Mucosa of rectum (tissue), 2 donors: ENCODE results near the gene ADCY2.
A peak's percentile ranks its signal among the peaks of the same experiment; 100 is the strongest.

Experiments
- H3K27ac ChIP-seq, 2 donors: one replicate each; pipeline ENCODE4 v1.7.0; 2013; ENCODE audit warnings: inconsistent platforms in 2 of 2, low read depth in 2 of 2, low read length in 2 of 2
- H3K27me3 ChIP-seq, 2 donors: one replicate each; pipeline ENCODE4 v1.7.0; 2013; ENCODE audit warnings: low read length in 2 of 2; ENCODE audit not compliant: control insufficient read depth in 2 of 2, insufficient read depth in 2 of 2
- H3K36me3 ChIP-seq, 2 donors: one replicate each; pipeline ENCODE4 v1.7.0; 2013; ENCODE audit warnings: low read length in 2 of 2; ENCODE audit not compliant: control insufficient read depth in 2 of 2, insufficient read depth in 2 of 2
- H3K4me1 ChIP-seq, 2 donors: one replicate each; pipeline ENCODE4 v1.7.0; 2013; ENCODE audit warnings: low read length in 2 of 2, mild to moderate bottlenecking in 1 of 2; ENCODE audit not compliant: control insufficient read depth in 2 of 2, insufficient read depth in 2 of 2
- H3K4me3 ChIP-seq, 2 donors: one replicate each; pipeline ENCODE4 v1.7.0; 2013; ENCODE audit warnings: low read length in 2 of 2
- H3K9ac ChIP-seq, 2 donors: one replicate each; pipeline ENCODE4 v1.7.0; 2013; ENCODE audit warnings: low read length in 2 of 2, low read depth in 1 of 2, mild to moderate bottlenecking in 1 of 2
- H3K9me3 ChIP-seq, 2 donors: one replicate each; pipeline ENCODE4 v1.7.0; 2013; ENCODE audit warnings: low read length in 2 of 2; ENCODE audit not compliant: control insufficient read depth in 2 of 2
- donor health status: healthy.
- donor health status: Normal muscosa, but diverticular disease.

The ADCY2 gene

GRCh38 chr5:7815892-7816534 lies 420.1 kb downstream of the ADCY2 start:
- Histone ChIP-seq H3K4me1 (peaks cover 0 to 2% of the 10 kb centered on the region in 2 donors), H3K9ac (no peak overlapping the region), H3K36me3 (no peaks in the 10 kb centered on the region), H3K27me3 (peaks cover 0 to 5% of the 10 kb centered on the region in 2 donors), H3K9me3 (no peaks in the 10 kb centered on the region), H3K4me3 (peak overlapping the region in 1 of 2 donors; percentile 7), H3K27ac (no peak overlapping the region)

DNA sequence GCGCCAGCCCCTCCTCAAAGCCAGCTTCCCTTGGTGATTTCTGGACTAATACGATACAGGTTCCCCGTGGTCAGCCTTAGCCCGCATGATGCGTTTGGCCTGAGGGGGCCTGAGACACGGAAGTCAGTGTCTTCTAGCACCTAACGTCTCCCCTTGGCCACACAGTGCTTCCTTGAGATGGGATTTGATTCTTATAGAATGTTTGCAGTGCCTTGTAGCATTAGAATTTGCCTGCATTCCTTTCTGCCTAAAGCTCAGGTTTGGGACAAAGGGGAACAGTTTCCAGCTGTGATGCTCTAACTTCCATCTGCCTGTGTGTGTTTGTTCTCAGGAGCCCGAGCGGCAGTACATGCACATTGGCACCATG lies 420.6 kb downstream of the ADCY2 start:
- Histone ChIP-seq H3K9ac (no peak overlapping the region), H3K9me3 (no peaks in the 10 kb centered on the region), H3K4me1 (peaks cover 0 to 2% of the 10 kb centered on the region in 2 donors), H3K27me3 (peaks cover 0 to 5% of the 10 kb centered on the region in 2 donors), H3K27ac (no peak overlapping the region), H3K36me3 (no peaks in the 10 kb centered on the region), H3K4me3 (no peak overlapping the region)

DNA sequence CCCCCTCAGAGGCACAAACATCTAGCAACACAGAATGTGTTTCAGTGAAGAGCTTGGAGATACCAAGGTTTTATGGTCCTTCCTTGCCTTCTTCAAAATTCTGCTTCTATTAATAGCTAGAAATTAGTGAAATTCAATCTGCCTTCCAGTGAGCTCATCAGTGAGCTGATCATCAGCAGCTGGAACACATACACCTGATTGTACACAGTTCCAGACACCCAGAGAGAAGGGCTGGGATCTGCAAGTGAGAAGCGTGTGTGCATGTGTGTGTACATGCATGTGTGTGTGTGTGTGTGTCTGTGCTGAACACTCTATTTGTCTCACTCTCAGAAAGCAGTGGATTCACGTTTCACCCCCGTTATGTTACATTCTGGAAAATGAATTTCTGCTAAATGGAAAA lies 426.5 kb downstream of the ADCY2 start:
- no peak overlapping the region for H3K4me3 ChIP-seq
- no peaks in the 10 kb centered on the region for H3K4me1 ChIP-seq
- H3K27ac ChIP-seq = no peak overlapping the region
- H3K9ac ChIP-seq = no peak overlapping the region
- no peaks in the 10 kb centered on the region for H3K27me3 ChIP-seq
- H3K36me3 ChIP-seq = no peaks in the 10 kb centered on the region
- no peaks in the 10 kb centered on the region for H3K9me3 ChIP-seq

- Histone ChIP-seq H3K4me3 (no peak overlapping the region), H3K4me1 (no peaks in the 10 kb centered on the region), H3K27ac (no peak overlapping the region), H3K36me3 (no peaks in the 10 kb centered on the region), H3K27me3 (no peaks in the 10 kb centered on the region), H3K9me3 (no peaks in the 10 kb centered on the region), H3K9ac (no peak overlapping the region)
Observed at GRCh38 chr5:7823594-7823993, 427.7 kb downstream of the ADCY2 start.

DNA sequence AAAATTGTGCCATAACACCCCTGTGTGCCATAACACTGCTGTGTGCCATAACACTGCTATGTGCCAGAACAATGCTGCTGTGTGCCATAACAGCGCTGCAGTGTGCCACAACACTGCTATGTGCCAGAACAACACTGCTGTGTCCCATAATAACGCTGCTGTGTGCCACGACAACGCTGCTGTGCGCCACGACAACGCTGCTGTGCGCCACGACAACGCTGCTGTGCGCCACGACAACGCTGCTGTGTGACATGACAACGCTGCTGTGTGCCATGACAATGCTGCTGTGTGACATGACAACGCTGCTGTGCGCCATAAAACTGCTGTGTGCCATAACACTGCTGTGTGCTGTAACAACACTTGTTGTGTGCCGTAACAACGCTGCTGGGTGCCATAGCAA lies 429.1 kb downstream of the ADCY2 start:
- Histone ChIP-seq H3K27ac (no peak overlapping the region), H3K4me3 (no peak overlapping the region), H3K9ac (no peak overlapping the region), H3K4me1 (no peaks in the 10 kb centered on the region), H3K36me3 (no peaks in the 10 kb centered on the region), H3K27me3 (no peaks in the 10 kb centered on the region), H3K9me3 (no peaks in the 10 kb centered on the region)

GRCh38 chr5:7825630-7826029 lies 429.7 kb downstream of the ADCY2 start:
- H3K36me3 ChIP-seq = no peaks in the 10 kb centered on the region
- H3K27me3 ChIP-seq = no peaks in the 10 kb centered on the region
- H3K4me3 ChIP-seq = no peak overlapping the region
- H3K27ac ChIP-seq = no peak overlapping the region
- H3K9ac ChIP-seq = no peak overlapping the region
- no peaks in the 10 kb centered on the region for H3K4me1 ChIP-seq
- H3K9me3 ChIP-seq = no peaks in the 10 kb centered on the region

DNA sequence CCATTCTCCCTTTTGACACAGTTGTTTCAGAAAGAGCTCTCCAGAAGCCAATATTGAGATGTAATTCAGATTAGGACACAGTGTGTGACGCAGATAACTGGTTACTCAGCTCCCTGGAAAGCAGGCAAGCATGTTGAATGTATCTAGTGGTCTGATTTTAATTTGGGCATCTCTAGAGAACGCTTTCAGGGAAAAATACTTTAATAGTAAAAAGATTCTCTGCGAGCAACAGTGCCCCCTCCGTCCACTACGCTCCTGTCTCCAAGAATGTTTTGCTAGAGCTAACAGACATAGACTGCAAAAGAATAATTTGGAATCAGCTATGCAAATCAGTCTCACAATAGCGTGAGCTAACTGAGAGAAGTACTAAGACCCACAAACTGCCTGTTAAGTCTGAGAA lies 431.7 kb downstream of the ADCY2 start:
- Histone ChIP-seq H3K4me1 (no peaks in the 10 kb centered on the region), H3K36me3 (no peaks in the 10 kb centered on the region), H3K27ac (no peak overlapping the region), H3K9ac (no peak overlapping the region), H3K4me3 (no peak overlapping the region), H3K9me3 (no peaks in the 10 kb centered on the region), H3K27me3 (no peaks in the 10 kb centered on the region)

DNA sequence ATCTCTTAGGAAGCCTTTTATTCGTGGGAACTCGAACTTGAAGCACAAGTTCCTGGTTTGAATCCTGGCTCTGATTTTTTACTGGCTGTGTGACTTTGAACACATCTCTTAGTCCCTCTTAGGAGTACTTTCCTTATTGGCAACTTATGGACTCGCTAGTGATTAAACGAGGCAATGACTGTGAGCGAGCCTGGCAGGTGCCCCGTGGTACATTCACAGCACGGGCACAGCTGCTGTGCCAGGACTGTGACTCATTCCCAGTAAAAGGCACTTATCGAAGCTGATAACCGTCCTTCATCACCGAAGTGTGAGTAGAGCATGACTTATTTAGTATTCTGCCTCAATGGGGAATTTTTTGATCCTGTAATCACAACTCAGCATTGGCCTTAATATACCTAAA lies 432.3 kb downstream of the ADCY2 start:
- Histone ChIP-seq H3K36me3 (no peaks in the 10 kb centered on the region), H3K9me3 (no peaks in the 10 kb centered on the region), H3K4me1 (no peaks in the 10 kb centered on the region), H3K4me3 (no peak overlapping the region), H3K27me3 (no peaks in the 10 kb centered on the region), H3K27ac (no peak overlapping the region), H3K9ac (no peak overlapping the region)

- H3K27ac ChIP-seq = no peak overlapping the region
- H3K36me3 ChIP-seq = no peaks in the 10 kb centered on the region
- H3K27me3 ChIP-seq = no peaks in the 10 kb centered on the region
- no peaks in the 10 kb centered on the region for H3K4me1 ChIP-seq
- no peaks in the 10 kb centered on the region for H3K9me3 ChIP-seq
- no peak overlapping the region for H3K4me3 ChIP-seq
- no peak overlapping the region for H3K9ac ChIP-seq
Observed at GRCh38 chr5:7834982-7835381, 439.0 kb downstream of the ADCY2 start.

- Histone ChIP-seq H3K9ac (no peak overlapping the region), H3K36me3 (no peaks in the 10 kb centered on the region), H3K27ac (no peak overlapping the region), H3K27me3 (no peaks in the 10 kb centered on the region), H3K4me3 (no peak overlapping the region), H3K9me3 (no peaks in the 10 kb centered on the region), H3K4me1 (no peaks in the 10 kb centered on the region)
Observed at GRCh38 chr5:7837403-7837802, 441.5 kb downstream of the ADCY2 start.

DNA sequence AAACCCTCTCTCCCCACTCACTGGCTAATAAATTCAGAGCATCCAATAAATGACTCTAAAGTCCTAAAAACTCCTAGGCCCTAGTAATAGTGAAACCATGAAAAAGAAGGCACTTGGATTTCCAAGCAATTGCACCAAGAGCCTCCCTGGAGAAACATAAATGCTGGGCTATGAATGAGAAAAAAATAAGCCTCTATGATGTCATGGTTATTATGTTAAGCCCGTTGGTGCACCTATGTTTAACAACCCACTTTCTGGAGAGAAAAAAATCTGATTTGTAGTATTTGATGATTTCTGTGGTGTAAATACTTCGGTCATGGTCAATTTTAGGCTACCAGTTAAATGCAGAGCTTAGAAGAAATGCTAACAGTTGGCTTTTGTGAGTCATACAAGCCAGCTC lies 446.6 kb downstream of the ADCY2 start:
- no peak overlapping the region for H3K27ac ChIP-seq
- H3K4me1 ChIP-seq = no peaks in the 10 kb centered on the region
- peaks cover 4 to 7% of the 10 kb centered on the region in 2 donors for H3K27me3 ChIP-seq
- no peak overlapping the region for H3K9ac ChIP-seq
- no peak overlapping the region for H3K4me3 ChIP-seq
- H3K36me3 ChIP-seq = no peaks in the 10 kb centered on the region
- H3K9me3 ChIP-seq = no peaks in the 10 kb centered on the region
